ENCODE results near the gene CYP3A5. TPM values are rescaled to one million over a fixed set of nuclear protein-coding genes. Genes with fewer than 3 reads are reported as not detected.
A peak's percentile ranks its signal among the peaks of the same experiment; 100 is the strongest.
"Not testable (repeated sequence)": the region's sequence is repeated elsewhere in the genome, so short reads cannot be mapped to it uniquely, and the experiment has no call there.

CYP3A5 gene
- total and polyA plus RNA-seq, 9 of the 15 experiments (the other 6 are each of a cell fraction or from before 2014, with no cell fraction given), result 0.73 to 2.8 (median 1.5) TPM

DNA sequence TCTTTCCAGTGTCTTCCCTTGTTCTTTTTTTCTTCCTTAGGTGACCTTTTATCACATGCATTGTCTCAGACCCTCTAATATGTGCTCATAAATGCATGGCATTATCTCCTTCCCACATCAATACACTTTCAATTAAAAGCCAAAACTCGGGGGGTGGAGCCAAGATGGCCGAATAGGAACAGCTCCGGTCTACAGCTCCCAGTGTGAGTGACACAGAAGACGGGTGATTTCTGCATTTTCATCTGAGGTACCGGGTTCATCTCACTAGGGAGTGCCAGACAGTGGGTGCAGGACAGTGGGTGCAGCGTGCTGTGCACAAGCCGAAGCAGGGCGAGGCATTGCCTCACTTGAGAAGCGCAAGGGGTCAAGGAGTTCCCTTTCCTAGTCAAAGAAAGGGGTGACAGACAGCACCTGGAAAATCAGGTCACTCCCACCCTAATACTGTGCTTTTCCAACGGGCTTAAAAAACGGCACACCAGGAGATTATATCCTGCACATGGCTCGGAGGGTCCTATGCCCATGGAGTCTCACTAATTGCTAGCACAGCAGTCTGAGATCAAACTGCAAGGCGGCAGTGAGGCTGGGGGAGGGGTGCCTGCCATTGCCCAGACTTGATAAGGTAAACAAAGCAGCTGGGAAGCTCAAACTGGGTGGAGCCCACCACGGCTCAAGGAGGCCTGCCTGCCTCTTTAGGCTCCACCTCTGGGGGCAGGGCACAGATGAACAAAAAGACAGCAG lies 6.2 kb upstream of the CYP3A5 start (continued):
- TF ChIP-seq ZBTB2 (IDR thresholded peaks at IDR 0.05) (peak; percentile 39; the same call in 1 of the 2 replicates), EP300 (IDR thresholded peaks at IDR 0.05; ENCODE audit: low read length) (0 out of 2 replicates have a peak, but pooled peaks have one; percentile 6), FOXK2 (conservative IDR thresholded peaks at IDR 0.05 in 1 of 2, IDR thresholded peaks at IDR 0.05 in 1 of 2; ENCODE audit: low read depth in 2 of 2) (peak; percentile 93 to 96), DPF2 (IDR thresholded peaks at IDR 0.05) (peak; percentile 65), C11orf30 (IDR thresholded peaks at IDR 0.05; ENCODE audit: low read depth) (peak; percentile 49), SMARCE1 (IDR thresholded peaks at IDR 0.05) (peak; percentile 62; the same call in 1 of the 2 replicates), MYC (IDR thresholded peaks at IDR 0.05; ENCODE audit: low read depth, low read length) (0 out of 2 replicates have a peak, but pooled peaks have one; percentile 14), MAFG (tag; conservative IDR thresholded peaks at IDR 0.05) (0 out of 2 replicates have a peak, but pooled peaks have one; percentile 34), MEIS2 (IDR thresholded peaks at IDR 0.05; ENCODE audit: partially characterized antibody) (peak; percentile 21), MYNN (IDR thresholded peaks at IDR 0.05) (0 out of 2 replicates have a peak, but pooled peaks have one; percentile 36), MBD2 (IDR thresholded peaks at IDR 0.05; ENCODE audit: borderline replicate concordance, low read depth) (0 out of 2 replicates have a peak, but pooled peaks have one; percentile 15), FOXA3 (CRISPR knock-in tag; conservative IDR thresholded peaks at IDR 0.05 in 1 of 2, IDR thresholded peaks at IDR 0.05 in 1 of 2) (peak; percentile 73 to 76; a peak in 3 of 4 replicates), RCOR1 (IDR thresholded peaks at IDR 0.05; ENCODE audit: borderline replicate concordance in 1 of 2, low read depth in 2 of 2, low read length in 2 of 2) (0 out of 4 replicates have a peak, but pooled peaks of 1 of the 2 experiments have one; percentile 20), CTBP1 (IDR thresholded peaks at IDR 0.05; ENCODE audit: borderline replicate concordance) (peak; percentile 68), CBFA2T2 (conservative IDR thresholded peaks at IDR 0.05) (peak; percentile 46), ZNF316 (IDR thresholded peaks at IDR 0.05) (peak; percentile 53)
- TF ChIP-seq, protein P1, sequence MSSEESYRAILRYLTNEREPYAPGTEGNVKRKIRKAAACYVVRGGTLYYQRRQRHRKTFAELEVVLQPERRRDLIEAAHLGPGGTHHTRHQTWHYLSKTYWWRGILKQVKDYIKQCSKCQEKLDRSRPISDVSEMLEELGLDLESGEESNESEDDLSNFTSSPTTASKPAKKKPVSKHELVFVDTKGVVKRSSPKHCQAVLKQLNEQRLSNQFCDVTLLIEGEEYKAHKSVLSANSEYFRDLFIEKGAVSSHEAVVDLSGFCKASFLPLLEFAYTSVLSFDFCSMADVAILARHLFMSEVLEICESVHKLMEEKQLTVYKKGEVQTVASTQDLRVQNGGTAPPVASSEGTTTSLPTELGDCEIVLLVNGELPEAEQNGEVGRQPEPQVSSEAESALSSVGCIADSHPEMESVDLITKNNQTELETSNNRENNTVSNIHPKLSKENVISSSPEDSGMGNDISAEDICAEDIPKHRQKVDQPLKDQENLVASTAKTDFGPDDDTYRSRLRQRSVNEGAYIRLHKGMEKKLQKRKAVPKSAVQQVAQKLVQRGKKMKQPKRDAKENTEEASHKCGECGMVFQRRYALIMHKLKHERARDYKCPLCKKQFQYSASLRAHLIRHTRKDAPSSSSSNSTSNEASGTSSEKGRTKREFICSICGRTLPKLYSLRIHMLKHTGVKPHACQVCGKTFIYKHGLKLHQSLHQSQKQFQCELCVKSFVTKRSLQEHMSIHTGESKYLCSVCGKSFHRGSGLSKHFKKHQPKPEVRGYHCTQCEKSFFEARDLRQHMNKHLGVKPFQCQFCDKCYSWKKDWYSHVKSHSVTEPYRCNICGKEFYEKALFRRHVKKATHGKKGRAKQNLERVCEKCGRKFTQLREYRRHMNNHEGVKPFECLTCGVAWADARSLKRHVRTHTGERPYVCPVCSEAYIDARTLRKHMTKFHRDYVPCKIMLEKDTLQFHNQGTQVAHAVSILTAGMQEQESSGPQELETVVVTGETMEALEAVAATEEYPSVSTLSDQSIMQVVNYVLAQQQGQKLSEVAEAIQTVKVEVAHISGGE (CRISPR knock-in tag; IDR thresholded peaks at IDR 0.05), result peak in 1 of 3 experiments; percentile 23; a peak in 1 of 6 replicates
- not testable (repeated sequence) for TF ChIP-seq MYC (CRISPR knock-in tag; IDR thresholded peaks at IDR 0.05; ENCODE audit: borderline replicate concordance, low read depth); MYNN (CRISPR knock-in tag; IDR thresholded peaks at IDR 0.05)

All from K562 (cell line).